Measurements from ENCODE around the gene FTH1. TPM values are rescaled to one million over a fixed set of nuclear protein-coding genes. Genes with fewer than 3 reads are reported as not detected.

The FTH1 gene
- polyA plus RNA-seq, 1 donor from 2014 or later: 597 TPM

- H3F3A ChIP-seq (ENCODE audit: insufficient read depth, low read length, poor library complexity, severe bottlenecking): no peaks in the 10 kb centered on the region
- H3K27ac ChIP-seq (ENCODE audit: low read length): peak within 1 kb of the TSS; percentile 95
- no peaks in the 10 kb centered on the region for H3K9me3 ChIP-seq (ENCODE audit: low read length)
- TF ChIP-seq POLR2AphosphoS5 (IDR thresholded peaks at IDR 0.05) (no peak), RAD21 (conservative IDR thresholded peaks at IDR 0.05) (no peak), MXI1 (conservative IDR thresholded peaks at IDR 0.05; ENCODE audit: poor library complexity, severe bottlenecking) (no peak), CTCF (IDR thresholded peaks at IDR 0.05; ENCODE audit: poor library complexity, severe bottlenecking) (no peak), EZH2 (IDR thresholded peaks at IDR 0.05; ENCODE audit: borderline replicate concordance, insufficient read depth, low read length, poor library complexity, severe bottlenecking) (no peak), SMC3 (conservative IDR thresholded peaks at IDR 0.05; ENCODE audit: poor library complexity) (no peak), TAF1 (IDR thresholded peaks at IDR 0.05; ENCODE audit: low read depth) (no peak), EP300 (conservative IDR thresholded peaks at IDR 0.05; ENCODE audit: poor library complexity, severe bottlenecking) (no peak)
- TF ChIP-seq, protein P1, sequence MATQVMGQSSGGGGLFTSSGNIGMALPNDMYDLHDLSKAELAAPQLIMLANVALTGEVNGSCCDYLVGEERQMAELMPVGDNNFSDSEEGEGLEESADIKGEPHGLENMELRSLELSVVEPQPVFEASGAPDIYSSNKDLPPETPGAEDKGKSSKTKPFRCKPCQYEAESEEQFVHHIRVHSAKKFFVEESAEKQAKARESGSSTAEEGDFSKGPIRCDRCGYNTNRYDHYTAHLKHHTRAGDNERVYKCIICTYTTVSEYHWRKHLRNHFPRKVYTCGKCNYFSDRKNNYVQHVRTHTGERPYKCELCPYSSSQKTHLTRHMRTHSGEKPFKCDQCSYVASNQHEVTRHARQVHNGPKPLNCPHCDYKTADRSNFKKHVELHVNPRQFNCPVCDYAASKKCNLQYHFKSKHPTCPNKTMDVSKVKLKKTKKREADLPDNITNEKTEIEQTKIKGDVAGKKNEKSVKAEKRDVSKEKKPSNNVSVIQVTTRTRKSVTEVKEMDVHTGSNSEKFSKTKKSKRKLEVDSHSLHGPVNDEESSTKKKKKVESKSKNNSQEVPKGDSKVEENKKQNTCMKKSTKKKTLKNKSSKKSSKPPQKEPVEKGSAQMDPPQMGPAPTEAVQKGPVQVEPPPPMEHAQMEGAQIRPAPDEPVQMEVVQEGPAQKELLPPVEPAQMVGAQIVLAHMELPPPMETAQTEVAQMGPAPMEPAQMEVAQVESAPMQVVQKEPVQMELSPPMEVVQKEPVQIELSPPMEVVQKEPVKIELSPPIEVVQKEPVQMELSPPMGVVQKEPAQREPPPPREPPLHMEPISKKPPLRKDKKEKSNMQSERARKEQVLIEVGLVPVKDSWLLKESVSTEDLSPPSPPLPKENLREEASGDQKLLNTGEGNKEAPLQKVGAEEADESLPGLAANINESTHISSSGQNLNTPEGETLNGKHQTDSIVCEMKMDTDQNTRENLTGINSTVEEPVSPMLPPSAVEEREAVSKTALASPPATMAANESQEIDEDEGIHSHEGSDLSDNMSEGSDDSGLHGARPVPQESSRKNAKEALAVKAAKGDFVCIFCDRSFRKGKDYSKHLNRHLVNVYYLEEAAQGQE (IDR thresholded peaks at IDR 0.05; ENCODE audit: borderline replicate concordance): no peak
- H3K79me2 ChIP-seq (replicated peaks; ENCODE audit: insufficient read depth, low read length): no peaks in the 10 kb centered on the region
- peak within 1 kb of the TSS; percentile 24 for H2AFZ ChIP-seq (ENCODE audit: low read depth, low read length)
- no peaks in the 10 kb centered on the region for H3K9me2 ChIP-seq (ENCODE audit: insufficient read depth, low read length)
- H3K36me3 ChIP-seq (ENCODE audit: insufficient read depth, low read length): no peaks in the 10 kb centered on the region
- H3K27me3 ChIP-seq (ENCODE audit: insufficient read depth, low read depth, low read length): peaks cover 11% of the 10 kb centered on the region
- H3K4me2 ChIP-seq (ENCODE audit: low read length): peak within 1 kb of the TSS; percentile 57
- peak within 1 kb of the TSS; percentile 70 for H3K9ac ChIP-seq (ENCODE audit: low read length)
- H4K20me1 ChIP-seq (ENCODE audit: insufficient read depth): no peaks in the 10 kb centered on the region
- peak within 1 kb of the TSS; percentile 45 for H3K4me3 ChIP-seq (ENCODE audit: low read length)
These were observed 17.3 kb downstream of the FTH1 start, which contains the start of gene BEST1 for GRCh38 chr11:61950035-61950547. TSS of gene BEST1 (plus strand) at chr11:61950351. CDS start at chr11:61951807, 1,456 bp downstream.

DNA sequence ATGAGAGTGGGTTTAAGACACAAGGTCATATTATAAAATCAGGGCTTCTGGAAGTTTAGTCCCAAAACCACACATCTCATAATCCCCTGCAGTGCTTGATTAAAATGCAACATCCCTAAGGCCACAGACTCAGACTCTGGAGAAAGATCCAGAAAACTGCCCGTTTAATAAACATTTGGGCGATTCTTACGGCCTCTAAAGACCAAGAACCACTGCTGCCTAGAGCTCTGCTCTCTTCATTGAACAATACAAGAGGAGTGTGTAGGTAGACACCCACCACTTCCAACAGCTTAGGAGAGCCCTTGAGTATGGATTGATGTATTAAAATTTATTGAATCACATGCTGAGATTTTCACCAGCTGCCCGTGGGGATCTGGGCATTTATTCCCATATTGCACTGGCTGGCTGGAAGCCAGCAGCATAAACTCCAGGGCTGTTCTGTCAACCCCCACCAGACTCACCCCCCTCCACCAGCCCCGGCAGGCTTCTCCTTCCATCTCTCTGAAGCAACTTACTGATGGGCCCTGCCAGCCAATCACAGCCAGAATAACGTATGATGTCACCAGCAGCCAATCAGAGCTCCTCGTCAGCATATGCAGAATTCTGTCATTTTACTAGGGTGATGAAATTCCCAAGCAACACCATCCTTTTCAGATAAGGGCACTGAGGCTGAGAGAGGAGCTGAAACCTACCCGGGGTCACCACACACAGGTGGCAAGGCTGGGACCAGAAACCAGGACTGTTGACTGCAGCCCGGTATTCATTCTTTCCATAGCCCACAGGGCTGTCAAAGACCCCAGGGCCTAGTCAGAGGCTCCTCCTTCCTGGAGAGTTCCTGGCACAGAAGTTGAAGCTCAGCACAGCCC, 18.0 kb downstream of the FTH1 start:
- Histone ChIP-seq H3K4me3 (ENCODE audit: low read length) (peak overlapping the region; percentile 45), H3K36me3 (ENCODE audit: insufficient read depth, low read length) (no peaks in the 10 kb centered on the region), H3K9me2 (ENCODE audit: insufficient read depth, low read length) (no peaks in the 10 kb centered on the region), H2AFZ (ENCODE audit: low read depth, low read length) (peak overlapping the region; percentile 24), H3F3A (ENCODE audit: insufficient read depth, low read length, poor library complexity, severe bottlenecking) (no peaks in the 10 kb centered on the region), H3K9ac (ENCODE audit: low read length) (peak overlapping the region; percentile 70), H3K27ac (ENCODE audit: low read length) (peak overlapping the region; percentile 95), H3K9me3 (ENCODE audit: low read length) (no peaks in the 10 kb centered on the region), H3K79me2 (replicated peaks; ENCODE audit: insufficient read depth, low read length) (no peaks in the 10 kb centered on the region), H3K27me3 (ENCODE audit: insufficient read depth, low read depth, low read length) (peaks cover 4% of the 10 kb centered on the region), H4K20me1 (ENCODE audit: insufficient read depth) (no peaks in the 10 kb centered on the region), H3K4me2 (ENCODE audit: low read length) (peak overlapping the region; percentile 57)
- TF ChIP-seq MXI1 (conservative IDR thresholded peaks at IDR 0.05; ENCODE audit: poor library complexity, severe bottlenecking) (no peak), CTCF (IDR thresholded peaks at IDR 0.05; ENCODE audit: poor library complexity, severe bottlenecking) (peak; percentile 14), SMC3 (conservative IDR thresholded peaks at IDR 0.05; ENCODE audit: poor library complexity) (no peak), POLR2AphosphoS5 (IDR thresholded peaks at IDR 0.05) (peak; percentile 90), EZH2 (IDR thresholded peaks at IDR 0.05; ENCODE audit: borderline replicate concordance, insufficient read depth, low read length, poor library complexity, severe bottlenecking) (no peak), EP300 (conservative IDR thresholded peaks at IDR 0.05; ENCODE audit: poor library complexity, severe bottlenecking) (peak; percentile 67), RAD21 (conservative IDR thresholded peaks at IDR 0.05) (no peak), TAF1 (IDR thresholded peaks at IDR 0.05; ENCODE audit: low read depth) (peak; percentile 28)
- TF ChIP-seq, protein P1 (IDR thresholded peaks at IDR 0.05; ENCODE audit: borderline replicate concordance): peak; percentile 89
